Brain microvascular endothelial cell (primary cell): ENCODE results near the gene PGPEP1.
"Not testable (repeated sequence)": the region's sequence is repeated elsewhere in the genome, so short reads cannot be mapped to it uniquely, and the experiment has no call there.

ENCODE experiments used
- DNase-seq: peaks from one replicate; pipeline ENCODE4 v3.0.0-alpha.2; 2020
- H3K27ac ChIP-seq: fragments of 250-450 bp; sonication (Bioruptor Pico); 2 replicates; pipeline ENCODE4 v1.5.1; 2020; ENCODE audit warnings: mild to moderate bottlenecking, moderate library complexity
- H3K27me3 ChIP-seq: fragments of 250-450 bp; sonication (Bioruptor Pico); replicated peaks from 2 replicates; pipeline ENCODE4 v1.5.1; 2020; ENCODE audit warnings: mild to moderate bottlenecking
- H3K36me3 ChIP-seq: fragments of 250-450 bp; sonication (Bioruptor Pico); replicated peaks from 2 replicates; pipeline ENCODE4 v1.5.1; 2020; ENCODE audit warnings: mild to moderate bottlenecking
- H3K4me3 ChIP-seq: 2 replicates; pipeline ENCODE4 v1.5.1; 2011; ENCODE audit warnings: low read depth, mild to moderate bottlenecking, control low read depth, low read length, moderate library complexity
- CTCF ChIP-seq: IDR thresholded peaks from 2 replicates; pipeline ENCODE4 v1.5.1; 2011; ENCODE audit warnings: low read depth, mild to moderate bottlenecking, moderate library complexity, low read length, control low read depth, inconsistent platforms; ENCODE audit errors: missing control alignments
- in situ Hi-C: cut with HindIII; loops from 2 replicates; pipeline ENCODE4 v1.10.0; 2017; ENCODE audit warnings: low sequenced_read_pairs, low pct_ligation_motif_present

Gene PGPEP1

GRCh38 chr19:18340990-18341868 lies 831 bp downstream of the PGPEP1 start:
- H3K27ac ChIP-seq: no peak overlapping the region
- DNase-seq: no peak
- in situ Hi-C loops: no loop called here
- H3K4me3 ChIP-seq: peak overlapping the region; percentile 74
- no peaks in the 10 kb centered on the region for H3K36me3 ChIP-seq
- H3K27me3 ChIP-seq: no peaks in the 10 kb centered on the region
- no peak for TF ChIP-seq CTCF

GRCh38 chr19:18342090-18342632 lies 1.8 kb downstream of the PGPEP1 start:
- H3K4me3 ChIP-seq: no peak overlapping the region
- in situ Hi-C loops: no loop called here

GRCh38 chr19:18344582-18344950 lies 4.2 kb downstream of the PGPEP1 start:
- H3K4me3 ChIP-seq: no peak overlapping the region
- H3K36me3 ChIP-seq: no peaks in the 10 kb centered on the region
- in situ Hi-C loops: no loop called here
- DNase-seq: no peak
- TF ChIP-seq CTCF: no peak
- no peaks in the 10 kb centered on the region for H3K27me3 ChIP-seq
- H3K27ac ChIP-seq: no peak overlapping the region

More at GRCh38 chr19:18342090-18342632, 1.8 kb downstream of the PGPEP1 start:
- Histone ChIP-seq H3K36me3 (no peaks in the 10 kb centered on the region), H3K27ac (no peak overlapping the region), H3K27me3 (no peaks in the 10 kb centered on the region)
- no peak for DNase-seq
- TF ChIP-seq CTCF: no peak

- Histone ChIP-seq H3K27ac (no peak overlapping the region), H3K27me3 (no peaks in the 10 kb centered on the region), H3K36me3 (peaks cover under 1% of the 10 kb centered on the region), H3K4me3 (no peak overlapping the region)
- no peak for DNase-seq
- in situ Hi-C loops: no loop called here
- TF ChIP-seq CTCF: no peak
Measured at GRCh38 chr19:18345296-18345695, 4.9 kb downstream of the PGPEP1 start.

GRCh38 chr19:18346091-18346490 lies 5.7 kb downstream of the PGPEP1 start:
- Histone ChIP-seq H3K27me3 (no peaks in the 10 kb centered on the region), H3K36me3 (peaks cover 4% of the 10 kb centered on the region), H3K4me3 (no peak overlapping the region), H3K27ac (no peak overlapping the region)
- no peak for DNase-seq
- no peak for TF ChIP-seq CTCF
- in situ Hi-C loops: no loop called here

GRCh38 chr19:18348171-18348570 lies 7.8 kb downstream of the PGPEP1 start:
- no peak overlapping the region for H3K4me3 ChIP-seq
- no peak for DNase-seq
- no peaks in the 10 kb centered on the region for H3K27me3 ChIP-seq
- peaks cover 4% of the 10 kb centered on the region for H3K36me3 ChIP-seq
- in situ Hi-C loops: no loop called here
- TF ChIP-seq CTCF: no peak
- no peak overlapping the region for H3K27ac ChIP-seq

- H3K27me3 ChIP-seq, in situ Hi-C loops, DNase-seq, H3K36me3 ChIP-seq, H3K27ac ChIP-seq, H3K4me3 ChIP-seq: not testable (repeated sequence)
Measured at GRCh38 chr19:18348818-18349339, 8.5 kb downstream of the PGPEP1 start.
